Vagina (tissue), 2 donors: ENCODE data around the gene UCHL3. TPM values are rescaled to one million over a fixed set of nuclear protein-coding genes. Genes with fewer than 3 reads are reported as not detected.

Source experiments
- DNase-seq, 2 donors: peaks; one replicate each; pipeline ENCODE4 v3.0.0-alpha.2; 2017; ENCODE audit errors: extremely low spot score in 2 of 2
- H3K27ac ChIP-seq: fragments of 200-600 bp; sonication (generic); one replicate; pipeline ENCODE4 v1.5.1; 2019
- H3K27me3 ChIP-seq: fragments of 200-600 bp; sonication (generic); one replicate; pipeline ENCODE4 v1.5.1; 2019
- H3K36me3 ChIP-seq, 2 donors: fragments of 200-600 bp; sonication (generic); one replicate each; pipeline ENCODE4 v1.5.1; 2017 to 2019
- H3K4me1 ChIP-seq: fragments of 200-600 bp; sonication (generic); one replicate; pipeline ENCODE4 v1.5.1; 2019
- H3K4me3 ChIP-seq, 2 donors: fragments of 200-600 bp; sonication (generic); 1 replicate in 1 of 2; 2 replicates in 1 of 2; pipeline ENCODE4 v1.5.1; 2016 to 2019
- H3K9me3 ChIP-seq: fragments of 200-600 bp; sonication (generic); one replicate; pipeline ENCODE4 v1.5.1; 2019
- CTCF ChIP-seq, 3 experiments: fragments of 450-650 bp in 2 of 3; fragments of 200-600 bp in 1 of 3; sonication (generic) in 1 of 3; IDR thresholded peaks; one replicate each; pipeline ENCODE4 v1.5.1; 2017 to 2019; ENCODE audit warnings: antibody characterized with exemption in 3 of 3, mild to moderate bottlenecking in 2 of 3, moderate library complexity in 2 of 3
- POLR2A ChIP-seq, 2 donors: fragments of 450-650 bp; IDR thresholded peaks; one replicate each; pipeline ENCODE4 v1.6.1; 2017; ENCODE audit warnings: antibody characterized with exemption in 2 of 2, mild to moderate bottlenecking in 2 of 2, moderate library complexity in 2 of 2
- POLR2AphosphoS5 ChIP-seq, 2 donors: sonication (generic); formaldehyde crosslinking; IDR thresholded peaks; one replicate each; pipeline ENCODE4 v1.9.0; 2017; ENCODE audit warnings: antibody characterized with exemption in 2 of 2, mild to moderate bottlenecking in 2 of 2, low read depth in 1 of 2; ENCODE audit not compliant: insufficient read depth in 1 of 2
- intact Hi-C: fragments of 100-400 bp; cut with DNase I; formaldehyde crosslinking; loops from one replicate; pipeline ENCODE4 v1.15.1; 2023
- total RNA-seq: library from RNA; depleted of rRNA; stranded (reverse); fragments of >200 nt; gene quantifications from one replicate; pipeline ENCODE4 v1.2.3, GENCODE V29; 2016

Gene UCHL3
- total RNA-seq, 1 donor from 2014 or later, result 5.6 TPM

GRCh38 chr13:75652726-75653125, 103.1 kb downstream of the UCHL3 start:
- H3K4me3 ChIP-seq, result no peak overlapping the region
- H3K9me3 ChIP-seq, result no peaks in the 10 kb centered on the region
- H3K27ac ChIP-seq, result no peak overlapping the region
- H3K27me3 ChIP-seq, result no peaks in the 10 kb centered on the region
- TF ChIP-seq POLR2A (IDR thresholded peaks at IDR 0.05) (no peak), CTCF (IDR thresholded peaks at IDR 0.05) (no peak), POLR2AphosphoS5 (IDR thresholded peaks at IDR 0.05; ENCODE audit: insufficient read depth in 1 of 2, low read depth in 1 of 2) (no peak)
- no peak for DNase-seq
- no peaks in the 10 kb centered on the region for H3K36me3 ChIP-seq
- no peaks in the 10 kb centered on the region for H3K4me1 ChIP-seq
- intact Hi-C loops, result no loop called here

Other genes with a start within 250 kb of the UCHL3 start
- 25.0 TPM for gene TBC1D4, start 67.6 kb upstream of the UCHL3 start, total RNA-seq
- 211 TPM for gene COMMD6, start 11.9 kb upstream of the UCHL3 start, total RNA-seq
- 85.4 TPM for gene LMO7, start 86.5 kb downstream of the UCHL3 start, total RNA-seq